ENCODE data around the gene PDE7B. TPM values are rescaled to one million over a fixed set of nuclear protein-coding genes. Genes with fewer than 3 reads are reported as not detected.

Gene PDE7B
- total RNA-seq, 1 donor = 25.3 TPM

- Histone ChIP-seq H4K20me1 (ENCODE audit: insufficient read depth, low read length) (no peaks in the 10 kb centered on the region), H2AFZ (ENCODE audit: low read length) (no peak overlapping the region), H3K79me2 (ENCODE audit: insufficient read depth, low read length) (peaks cover 70% of the 10 kb centered on the region), H3K9me3 (ENCODE audit: low read depth, low read length) (no peaks in the 10 kb centered on the region), H3K4me1 (ENCODE audit: insufficient read depth, low read length) (peaks cover 23% of the 10 kb centered on the region), H3K4me3 (ENCODE audit: insufficient read depth, low read length) (no peak overlapping the region), H3K36me3 (ENCODE audit: insufficient read depth, low read length) (peaks cover 4% of the 10 kb centered on the region), H3K4me2 (ENCODE audit: insufficient read depth, low read length) (no peak overlapping the region), H3K27ac (ENCODE audit: low read depth, low read length) (no peak overlapping the region), H3K27me3 (ENCODE audit: insufficient read depth, low read length) (no peaks in the 10 kb centered on the region)
- TF ChIP-seq CTCF (IDR thresholded peaks at IDR 0.05; ENCODE audit: extremely low read depth, low read depth, low read length) = no peak
- no peak for DNase-seq (ENCODE audit: insufficient read length, low spot score, missing footprints)
These were observed 243.3 kb downstream of the PDE7B start for GRCh38 chr6:136094812-136095211.

- TF ChIP-seq CTCF (IDR thresholded peaks at IDR 0.05; ENCODE audit: extremely low read depth, low read depth, low read length) = no peak
- peak overlapping the region; percentile 49 for H2AFZ ChIP-seq (ENCODE audit: low read length)
- H3K79me2 ChIP-seq (ENCODE audit: insufficient read depth, low read length) = peaks cover 58% of the 10 kb centered on the region
- H3K4me1 ChIP-seq (ENCODE audit: insufficient read depth, low read length) = peaks cover 16% of the 10 kb centered on the region
- no peaks in the 10 kb centered on the region for H3K27me3 ChIP-seq (ENCODE audit: insufficient read depth, low read length)
- H3K4me2 ChIP-seq (ENCODE audit: insufficient read depth, low read length) = peak overlapping the region; percentile 31
- H3K9me3 ChIP-seq (ENCODE audit: low read depth, low read length) = no peaks in the 10 kb centered on the region
- no peaks in the 10 kb centered on the region for H4K20me1 ChIP-seq (ENCODE audit: insufficient read depth, low read length)
- no peak overlapping the region for H3K4me3 ChIP-seq (ENCODE audit: insufficient read depth, low read length)
- H3K27ac ChIP-seq (ENCODE audit: low read depth, low read length) = peak overlapping the region; percentile 33
- peaks cover 4% of the 10 kb centered on the region for H3K36me3 ChIP-seq (ENCODE audit: insufficient read depth, low read length)
- DNase-seq (ENCODE audit: insufficient read length, low spot score, missing footprints) = peak; percentile 65
These were observed 244.5 kb downstream of the PDE7B start for GRCh38 chr6:136095986-136096385.

- Histone ChIP-seq H3K9me3 (ENCODE audit: low read depth, low read length) (no peaks in the 10 kb centered on the region), H3K4me2 (ENCODE audit: insufficient read depth, low read length) (no peak overlapping the region), H3K4me3 (ENCODE audit: insufficient read depth, low read length) (no peak overlapping the region), H3K27ac (ENCODE audit: low read depth, low read length) (no peak overlapping the region), H3K4me1 (ENCODE audit: insufficient read depth, low read length) (peaks cover 13% of the 10 kb centered on the region), H3K27me3 (ENCODE audit: insufficient read depth, low read length) (no peaks in the 10 kb centered on the region), H4K20me1 (ENCODE audit: insufficient read depth, low read length) (no peaks in the 10 kb centered on the region), H3K79me2 (ENCODE audit: insufficient read depth, low read length) (peaks cover 63% of the 10 kb centered on the region), H3K36me3 (ENCODE audit: insufficient read depth, low read length) (no peaks in the 10 kb centered on the region), H2AFZ (ENCODE audit: low read length) (peak overlapping the region; percentile 16)
- no peak for DNase-seq (ENCODE audit: insufficient read length, low spot score, missing footprints)
- TF ChIP-seq CTCF (IDR thresholded peaks at IDR 0.05; ENCODE audit: extremely low read depth, low read depth, low read length) = no peak
These were observed 251.6 kb downstream of the PDE7B start for GRCh38 chr6:136102991-136103688.

DNA sequence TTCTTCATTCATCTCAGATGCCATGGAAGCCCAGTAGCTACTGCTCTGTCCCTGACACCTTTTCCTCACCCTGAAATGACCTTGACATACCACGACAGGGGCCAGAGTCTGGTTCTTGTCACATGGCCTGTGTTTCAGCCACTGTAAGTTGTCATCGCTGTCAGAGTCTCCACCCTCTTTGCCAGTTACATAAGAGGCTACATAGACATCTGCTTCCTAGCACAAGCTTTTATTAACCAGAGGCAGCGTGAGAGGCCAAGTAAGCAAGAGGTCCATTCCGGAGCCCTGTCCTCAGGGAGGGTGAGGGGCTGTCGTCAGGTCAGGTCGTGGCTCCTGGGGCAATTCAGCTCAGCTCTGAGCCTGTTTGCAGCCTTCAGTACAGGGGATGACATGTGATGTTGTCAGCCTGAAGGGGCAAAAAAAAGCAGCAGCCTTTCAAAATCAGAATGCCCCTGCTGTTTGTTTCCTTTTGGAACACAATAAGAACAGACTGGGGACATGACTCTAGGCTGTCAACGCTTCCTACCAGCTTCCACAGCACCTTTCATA, 252.3 kb downstream of the PDE7B start:
- H3K79me2 ChIP-seq (ENCODE audit: insufficient read depth, low read length) = peaks cover 67% of the 10 kb centered on the region
- no peaks in the 10 kb centered on the region for H3K27me3 ChIP-seq (ENCODE audit: insufficient read depth, low read length)
- no peaks in the 10 kb centered on the region for H3K9me3 ChIP-seq (ENCODE audit: low read depth, low read length)
- H3K27ac ChIP-seq (ENCODE audit: low read depth, low read length) = no peak overlapping the region
- no peaks in the 10 kb centered on the region for H4K20me1 ChIP-seq (ENCODE audit: insufficient read depth, low read length)
- no peak for DNase-seq (ENCODE audit: insufficient read length, low spot score, missing footprints)
- peak overlapping the region; percentile 16 for H2AFZ ChIP-seq (ENCODE audit: low read length)
- H3K4me2 ChIP-seq (ENCODE audit: insufficient read depth, low read length) = no peak overlapping the region
- peaks cover 13% of the 10 kb centered on the region for H3K4me1 ChIP-seq (ENCODE audit: insufficient read depth, low read length)
- no peak overlapping the region for H3K4me3 ChIP-seq (ENCODE audit: insufficient read depth, low read length)
- peaks cover 3% of the 10 kb centered on the region for H3K36me3 ChIP-seq (ENCODE audit: insufficient read depth, low read length)
- TF ChIP-seq CTCF (IDR thresholded peaks at IDR 0.05; ENCODE audit: extremely low read depth, low read depth, low read length) = no peak

Data from osteoblast (primary cell).